ENCODE results near the gene GALNT9. TPM values are rescaled to one million over a fixed set of nuclear protein-coding genes. Genes with fewer than 3 reads are reported as not detected.
"Not testable (repeated sequence)": the region's sequence is repeated elsewhere in the genome, so short reads cannot be mapped to it uniquely, and the experiment has no call there.

Gene GALNT9
- total RNA-seq, 1 donor from 2014 or later, result not detected

- no peak for ATAC-seq
- intact Hi-C loops (cut with DNase I), result no loop called here
- DNase-seq (ENCODE audit: low spot score), result no peak
Measured at GRCh38 chr12:132236129-132236929, 93.1 kb downstream of the GALNT9 start.

- DNase-seq (ENCODE audit: low spot score) (no peak), ATAC-seq (no peak)
- intact Hi-C loops (cut with DNase I), result no loop called here
Measured at GRCh38 chr12:132235116-132235820, 94.1 kb downstream of the GALNT9 start.

- intact Hi-C loops (cut with DNase I), result no loop called here
- DNase-seq (ENCODE audit: low spot score) (no peak), ATAC-seq (no peak)
Measured at GRCh38 chr12:132230381-132230780, 99.0 kb downstream of the GALNT9 start.

GRCh38 chr12:132229926-132230325 lies 99.5 kb downstream of the GALNT9 start:
- intact Hi-C loops (cut with DNase I), result no loop called here
- ATAC-seq (no peak), DNase-seq (ENCODE audit: low spot score) (no peak)

- ATAC-seq, result no peak
- intact Hi-C loops (cut with DNase I), result no loop called here
- DNase-seq (ENCODE audit: low spot score), result no peak
Measured at GRCh38 chr12:132229193-132229760, 100.1 kb downstream of the GALNT9 start.

GRCh38 chr12:132228476-132229192 lies 100.8 kb downstream of the GALNT9 start:
- ATAC-seq (no peak), DNase-seq (ENCODE audit: low spot score) (no peak)
- intact Hi-C loops (cut with DNase I), result no loop called here

GRCh38 chr12:132227782-132228475 lies 101.5 kb downstream of the GALNT9 start:
- DNase-seq (ENCODE audit: low spot score), result no peak
- no peak for ATAC-seq
- intact Hi-C loops (cut with DNase I), result no loop called here

- intact Hi-C loops (cut with DNase I), result no loop called here
- DNase-seq (ENCODE audit: low spot score), result no peak
- no peak for ATAC-seq
Measured at GRCh38 chr12:132227118-132227517, 102.3 kb downstream of the GALNT9 start.

GRCh38 chr12:132226604-132227003 lies 102.8 kb downstream of the GALNT9 start:
- DNase-seq (ENCODE audit: low spot score) (no peak), ATAC-seq (no peak)
- intact Hi-C loops (cut with DNase I), result no loop called here

- intact Hi-C loops (cut with DNase I), result no loop called here
- DNase-seq (ENCODE audit: low spot score) (no peak), ATAC-seq (no peak)
Measured at GRCh38 chr12:132225214-132225613, 104.2 kb downstream of the GALNT9 start.

- DNase-seq (ENCODE audit: low spot score) (no peak), ATAC-seq (no peak)
- intact Hi-C loops (cut with DNase I), result no loop called here
Measured at GRCh38 chr12:132224484-132224883, 104.9 kb downstream of the GALNT9 start.

- ATAC-seq, result no peak
- no peak for DNase-seq (ENCODE audit: low spot score)
- intact Hi-C loops (cut with DNase I), result no loop called here
Measured at GRCh38 chr12:132222808-132223173, 106.6 kb downstream of the GALNT9 start.

GRCh38 chr12:132222096-132222807 lies 107.1 kb downstream of the GALNT9 start:
- intact Hi-C loops (cut with DNase I), result no loop called here
- no peak for DNase-seq (ENCODE audit: low spot score)

GRCh38 chr12:132219761-132220160 lies 109.6 kb downstream of the GALNT9 start:
- ATAC-seq; DNase-seq (ENCODE audit: low spot score); intact Hi-C loops (cut with DNase I): not testable (repeated sequence)

More at GRCh38 chr12:132222096-132222807, 107.1 kb downstream of the GALNT9 start:
- ATAC-seq, result no peak

GRCh38 chr12:132219323-132219722 lies 110.1 kb downstream of the GALNT9 start:
- no peak for DNase-seq (ENCODE audit: low spot score)
- ATAC-seq, result no peak
- intact Hi-C loops (cut with DNase I), result no loop called here

GRCh38 chr12:132218915-132219314 lies 110.5 kb downstream of the GALNT9 start:
- DNase-seq (ENCODE audit: low spot score) (no peak), ATAC-seq (no peak)
- intact Hi-C loops (cut with DNase I), result no loop called here

- DNase-seq (ENCODE audit: low spot score), result no peak
- ATAC-seq, result no peak
- intact Hi-C loops (cut with DNase I), result no loop called here
Measured at GRCh38 chr12:132218527-132218875, 110.9 kb downstream of the GALNT9 start.

GRCh38 chr12:132217800-132218526 lies 111.4 kb downstream of the GALNT9 start:
- intact Hi-C loops (cut with DNase I), result no loop called here
- DNase-seq (ENCODE audit: low spot score) (no peak), ATAC-seq (no peak)

Measured in sciatic nerve (tissue), 2 donors.